Measurements from ENCODE around the gene NR2F6. TPM values are rescaled to one million over a fixed set of nuclear protein-coding genes. Genes with fewer than 3 reads are reported as not detected.

The NR2F6 gene
- total RNA-seq, 1 experiment from 2014 or later = 64.8 TPM

Other genes with a start within 250 kb of the NR2F6 start
- gene CPAMD8, start 219.1 kb downstream of the NR2F6 start, total RNA-seq (2014; rRNA removed; shearing (Covaris generic)) = 0.34 and 1.3 TPM in 2 replicates
- gene HAUS8, start 170.5 kb downstream of the NR2F6 start, total RNA-seq (2014; rRNA removed; shearing (Covaris generic)) = 19.1 and 21.5 TPM in 2 replicates
- 26.7 and 39.9 TPM in 2 replicates for gene MYO9B, start 170.1 kb downstream of the NR2F6 start, total RNA-seq (2014; rRNA removed; shearing (Covaris generic))
- gene USE1, start 30.6 kb downstream of the NR2F6 start, total RNA-seq (2014; rRNA removed; shearing (Covaris generic)) = 23.1 and 38.4 TPM in 2 replicates
- 10.6 TPM in 1 of 2 replicates, not detected in the other for gene OCEL1, start 19.7 kb downstream of the NR2F6 start, total RNA-seq (2014; rRNA removed; shearing (Covaris generic))
- gene USHBP1, start 18.8 kb upstream of the NR2F6 start, total RNA-seq (2014; rRNA removed; shearing (Covaris generic)) = not detected in 2 replicates
- 138 and 146 TPM in 2 replicates for gene BABAM1, start 21.5 kb upstream of the NR2F6 start, total RNA-seq (2014; rRNA removed; shearing (Covaris generic))
- 0.16 TPM in 1 of 2 replicates, not detected in the other for gene ANKLE1, start 36.0 kb upstream of the NR2F6 start, total RNA-seq (2014; rRNA removed; shearing (Covaris generic))
- 2.3 and 5.2 TPM in 2 replicates for gene ABHD8, start 57.5 kb upstream of the NR2F6 start, total RNA-seq (2014; rRNA removed; shearing (Covaris generic))
- 35.1 and 69.4 TPM in 2 replicates for gene MRPL34, start 60.0 kb upstream of the NR2F6 start, total RNA-seq (2014; rRNA removed; shearing (Covaris generic))
- gene DDA1, start 63.6 kb upstream of the NR2F6 start, total RNA-seq (2014; rRNA removed; shearing (Covaris generic)) = 74.7 and 107 TPM in 2 replicates
- gene ANO8, start 88.9 kb upstream of the NR2F6 start, total RNA-seq (2014; rRNA removed; shearing (Covaris generic)) = 2.9 and 5.3 TPM in 2 replicates
- gene GTPBP3, start 91.6 kb upstream of the NR2F6 start, total RNA-seq (2014; rRNA removed; shearing (Covaris generic)) = 19.5 and 31.6 TPM in 2 replicates
- gene PLVAP, start 131.4 kb upstream of the NR2F6 start, total RNA-seq (2014; rRNA removed; shearing (Covaris generic)) = not detected in 2 replicates
- not detected in 2 replicates for gene CCDC194, start 148.3 kb upstream of the NR2F6 start, total RNA-seq (2014; rRNA removed; shearing (Covaris generic))
- gene BST2, start 159.7 kb upstream of the NR2F6 start, total RNA-seq (2014; rRNA removed; shearing (Covaris generic)) = 0.45 and 3.8 TPM in 2 replicates
- 58.5 and 67.9 TPM in 2 replicates for gene MVB12A, start 174.1 kb upstream of the NR2F6 start, total RNA-seq (2014; rRNA removed; shearing (Covaris generic))
- gene TMEM221, start 202.7 kb upstream of the NR2F6 start, total RNA-seq (2014; rRNA removed; shearing (Covaris generic)) = not detected in 2 replicates
- not detected in 2 replicates for gene NXNL1, start 215.0 kb upstream of the NR2F6 start, total RNA-seq (2014; rRNA removed; shearing (Covaris generic))
- gene SLC27A1, start 224.6 kb upstream of the NR2F6 start, total RNA-seq (2014; rRNA removed; shearing (Covaris generic)) = 4.0 and 4.8 TPM in 2 replicates

All from SJSA1 (cell line).